ENCODE results near the gene ZNF132. TPM values are rescaled to one million over a fixed set of nuclear protein-coding genes. Genes with fewer than 3 reads are reported as not detected.
A peak's percentile ranks its signal among the peaks of the same experiment; 100 is the strongest.

The ZNF132 gene
- total RNA-seq, 4 donors from 2014 or later, result 4.4 to 19.8 (median 7.6) TPM

DNA sequence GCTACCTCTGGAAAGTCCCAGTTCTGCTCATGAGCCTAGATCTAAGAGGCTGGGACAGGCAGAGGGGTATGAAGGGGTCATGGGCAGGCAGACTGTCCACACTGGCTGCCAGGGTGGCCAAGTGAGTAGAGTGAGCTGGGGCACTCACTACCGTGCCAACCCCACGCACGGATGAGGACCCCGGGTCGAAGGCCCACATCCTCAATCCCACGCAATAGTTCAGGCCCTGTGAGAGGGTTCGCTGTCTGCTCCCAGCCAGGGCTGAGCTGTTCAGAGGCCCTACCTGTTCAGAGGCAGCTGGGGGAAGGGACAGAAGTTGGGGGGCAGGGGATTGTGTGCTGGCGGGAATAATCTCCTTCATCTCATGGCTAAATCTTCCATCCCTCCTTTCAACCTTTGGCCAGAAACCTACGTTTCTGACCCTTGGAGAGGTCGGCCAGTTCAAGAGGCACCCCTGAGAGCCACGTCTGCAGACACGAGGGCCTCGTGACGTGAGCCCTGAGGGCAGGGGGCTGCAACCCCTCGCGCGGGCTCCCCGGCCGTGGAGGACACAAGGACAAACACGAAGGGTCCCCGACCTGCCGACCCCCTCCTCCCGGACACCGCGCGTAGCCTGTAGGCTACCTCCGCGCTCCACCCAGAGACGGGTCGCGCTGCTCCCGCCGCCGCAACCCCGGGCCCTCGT lies 53.9 kb downstream of the ZNF132 start:
- H3K4me1 ChIP-seq, result peaks cover 5 to 21% of the 10 kb centered on the region in 2 donors
- peak overlapping the region; percentile 61 to 88 for H3K4me3 ChIP-seq
- H3K27ac ChIP-seq, result peak overlapping the region; percentile 92 to 97
- TF ChIP-seq, protein P1, sequence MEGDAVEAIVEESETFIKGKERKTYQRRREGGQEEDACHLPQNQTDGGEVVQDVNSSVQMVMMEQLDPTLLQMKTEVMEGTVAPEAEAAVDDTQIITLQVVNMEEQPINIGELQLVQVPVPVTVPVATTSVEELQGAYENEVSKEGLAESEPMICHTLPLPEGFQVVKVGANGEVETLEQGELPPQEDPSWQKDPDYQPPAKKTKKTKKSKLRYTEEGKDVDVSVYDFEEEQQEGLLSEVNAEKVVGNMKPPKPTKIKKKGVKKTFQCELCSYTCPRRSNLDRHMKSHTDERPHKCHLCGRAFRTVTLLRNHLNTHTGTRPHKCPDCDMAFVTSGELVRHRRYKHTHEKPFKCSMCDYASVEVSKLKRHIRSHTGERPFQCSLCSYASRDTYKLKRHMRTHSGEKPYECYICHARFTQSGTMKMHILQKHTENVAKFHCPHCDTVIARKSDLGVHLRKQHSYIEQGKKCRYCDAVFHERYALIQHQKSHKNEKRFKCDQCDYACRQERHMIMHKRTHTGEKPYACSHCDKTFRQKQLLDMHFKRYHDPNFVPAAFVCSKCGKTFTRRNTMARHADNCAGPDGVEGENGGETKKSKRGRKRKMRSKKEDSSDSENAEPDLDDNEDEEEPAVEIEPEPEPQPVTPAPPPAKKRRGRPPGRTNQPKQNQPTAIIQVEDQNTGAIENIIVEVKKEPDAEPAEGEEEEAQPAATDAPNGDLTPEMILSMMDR (IDR thresholded peaks at IDR 0.05), result no peak
- TF ChIP-seq POLR2A (IDR thresholded peaks at IDR 0.05), result no peak
- no peaks in the 10 kb centered on the region for H3K36me3 ChIP-seq
- peak in 1 of 2 donors; percentile 35 for DNase-seq
- no peaks in the 10 kb centered on the region for H3K27me3 ChIP-seq
- no peaks in the 10 kb centered on the region for H3K9me3 ChIP-seq
- intact Hi-C loops (cut with DNase I; ENCODE audit: low total_unique reads), result no loop called here

GRCh38 chr19:58385313-58385890 lies 54.6 kb downstream of the ZNF132 start:
- Histone ChIP-seq H3K9me3 (no peaks in the 10 kb centered on the region), H3K4me3 (peak overlapping the region in 1 of 2 donors; percentile 88), H3K27ac (peak overlapping the region; percentile 92 to 97), H3K4me1 (peaks cover 5 to 21% of the 10 kb centered on the region in 2 donors), H3K27me3 (no peaks in the 10 kb centered on the region), H3K36me3 (no peaks in the 10 kb centered on the region)
- no peak for DNase-seq
- intact Hi-C loops (cut with DNase I; ENCODE audit: low total_unique reads), result no loop called here
- TF ChIP-seq POLR2A (IDR thresholded peaks at IDR 0.05), result no peak
- TF ChIP-seq, protein P1 (IDR thresholded peaks at IDR 0.05), result no peak

DNA sequence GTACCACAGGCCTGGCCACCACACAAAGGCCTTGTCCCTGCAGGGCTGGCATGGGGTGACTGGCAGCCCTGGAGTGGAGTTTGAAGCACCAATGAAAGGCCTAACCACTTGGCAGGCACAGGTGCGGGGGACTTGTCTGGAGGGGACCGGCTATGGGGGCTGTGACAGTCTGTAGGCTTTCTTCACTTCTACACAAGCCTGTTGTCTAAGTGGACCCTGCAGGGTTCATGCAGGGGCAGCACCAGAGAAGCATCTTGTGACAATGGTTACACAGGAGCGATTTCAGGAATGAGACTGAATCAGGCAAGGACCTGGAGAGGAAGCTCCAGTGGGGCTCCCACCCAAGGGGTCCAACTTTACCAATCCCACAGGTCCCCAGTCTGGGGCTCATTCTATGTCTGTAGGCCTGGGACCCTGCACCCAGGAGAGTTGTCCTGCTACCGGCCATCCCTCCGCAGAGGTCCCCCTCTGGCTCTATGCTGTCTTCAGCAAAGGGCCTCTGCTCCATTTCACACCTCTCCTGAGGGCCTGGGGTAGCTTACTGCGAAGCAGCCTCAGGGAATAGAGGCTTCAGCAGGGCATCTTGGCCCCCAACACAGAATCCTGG lies 56.9 kb downstream of the ZNF132 start:
- Histone ChIP-seq H3K4me3 (no peak overlapping the region), H3K9me3 (no peaks in the 10 kb centered on the region), H3K4me1 (peaks cover 3 to 23% of the 10 kb centered on the region in 2 donors), H3K27me3 (no peaks in the 10 kb centered on the region), H3K36me3 (no peaks in the 10 kb centered on the region), H3K27ac (no peak overlapping the region)
- TF ChIP-seq POLR2A (IDR thresholded peaks at IDR 0.05), result no peak
- intact Hi-C loops (cut with DNase I; ENCODE audit: low total_unique reads), result no loop called here
- DNase-seq, result no peak

Small RNAs within 50 kb of the gene (microRNA-seq; reads per million reads assigned to microRNA genes)
- not detected for gene MIR4754 (ENCODE audit: borderline microRNAs expressed, borderline replicate concordance)

Small RNAs within 50 kb of the gene (small RNA-seq; reads per million reads assigned to genes)
- gene MIR4754 (not detected), gene RNU6-1337P (not detected)

Other genes starting within 250 kb of the ZNF132 start
- 10 to 100 TPM in 3 of 4 donors, 1 to 10 TPM in 1; 2.6 to 67.0 (median 43.7) TPM for gene ZNF544, start 211.2 kb downstream of the ZNF132 start, total RNA-seq
- gene ZNF8, start 161.2 kb downstream of the ZNF132 start, total RNA-seq, result 10 to 100 TPM in 1 of 4 donors, 1 to 10 TPM in 3; 1.8 to 10.8 (median 8.2) TPM
- gene ERVK3-1, start 134.8 kb downstream of the ZNF132 start, total RNA-seq, result 10 to 100 TPM; 27.1 to 62.1 (median 39.2) TPM
- 1 to 10 TPM; 3.9 to 5.1 (median 4.6) TPM for gene ZSCAN22, start 113.2 kb downstream of the ZNF132 start, total RNA-seq
- 100 to 1,000 TPM in 1 of 4 donors, 10 to 100 TPM in 1, 1 to 10 TPM in 2; 2.8 to 108 (median 12.9) TPM for gene A1BG, start 86.7 kb downstream of the ZNF132 start, total RNA-seq
- 1 to 10 TPM in 3 of 4 donors, not detected in 1; 3.4 to 7.2 (median 6.8) TPM for gene ZNF497, start 77.4 kb downstream of the ZNF132 start, total RNA-seq
- 1 to 10 TPM in 3 of 4 donors, not detected in 1; 1.6 to 4.6 (median 2.8) TPM for gene ZNF837, start 59.1 kb downstream of the ZNF132 start, total RNA-seq
- 1,000 to 10,000 TPM; 1,103 to 4,958 (median 2,770) TPM for gene RPS5, start 52.9 kb downstream of the ZNF132 start, total RNA-seq
- not detected for gene RNF225, start 44.5 kb downstream of the ZNF132 start, total RNA-seq
- gene ZNF584, start 31.5 kb downstream of the ZNF132 start, total RNA-seq, result 10 to 100 TPM in 2 of 4 donors, 1 to 10 TPM in 2; 1.5 to 26.6 (median 16.4) TPM
- gene ZNF324B, start 11.5 kb upstream of the ZNF132 start, total RNA-seq, result 10 to 100 TPM in 1 of 4 donors, 1 to 10 TPM in 3; 1.2 to 17.5 (median 7.3) TPM
- gene ZNF324, start 26.9 kb upstream of the ZNF132 start, total RNA-seq, result 10 to 100 TPM in 3 of 4 donors, 1 to 10 TPM in 1; 2.9 to 75.1 (median 27.1) TPM
- 10 to 100 TPM in 3 of 4 donors, 1 to 10 TPM in 1; 1.8 to 18.7 (median 11.4) TPM for gene ZNF446, start 36.2 kb upstream of the ZNF132 start, total RNA-seq
- 10 to 100 TPM in 1 of 4 donors, 1 to 10 TPM in 3; 1.8 to 10.2 (median 6.7) TPM for gene SLC27A5, start 71.8 kb upstream of the ZNF132 start, total RNA-seq
- gene ZBTB45, start 79.7 kb upstream of the ZNF132 start, total RNA-seq, result 10 to 100 TPM in 1 of 4 donors, 1 to 10 TPM in 2, under 1 TPM in 1; 0.88 to 17.8 (median 3.8) TPM
- 100 to 1,000 TPM; 192 to 322 (median 280) TPM for gene TRIM28, start 103.9 kb upstream of the ZNF132 start, total RNA-seq
- gene CHMP2A, start 115.0 kb upstream of the ZNF132 start, total RNA-seq, result 10 to 100 TPM; 30.9 to 77.8 (median 56.0) TPM
- 10 to 100 TPM in 3 of 4 donors, 1 to 10 TPM in 1; 6.1 to 63.7 (median 24.9) TPM for gene UBE2M, start 118.5 kb upstream of the ZNF132 start, total RNA-seq
- gene MZF1, start 133.2 kb upstream of the ZNF132 start, total RNA-seq, result 10 to 100 TPM; 26.5 to 41.5 (median 30.0) TPM

Measured in uterus (tissue), 4 donors.